GM21367 (cell line): ENCODE results near the gene TCAF1.
A peak's percentile ranks its signal among the peaks of the same experiment; 100 is the strongest.
"Not testable (repeated sequence)": the region's sequence is repeated elsewhere in the genome, so short reads cannot be mapped to it uniquely, and the experiment has no call there.

Experiments
- ATAC-seq: cut with Tn5 transposase; IDR thresholded peaks from one replicate; pipeline ENCODE4 v1.9.1; 2021; ENCODE audit not compliant: unreplicated experiment

Gene TCAF1

DNA sequence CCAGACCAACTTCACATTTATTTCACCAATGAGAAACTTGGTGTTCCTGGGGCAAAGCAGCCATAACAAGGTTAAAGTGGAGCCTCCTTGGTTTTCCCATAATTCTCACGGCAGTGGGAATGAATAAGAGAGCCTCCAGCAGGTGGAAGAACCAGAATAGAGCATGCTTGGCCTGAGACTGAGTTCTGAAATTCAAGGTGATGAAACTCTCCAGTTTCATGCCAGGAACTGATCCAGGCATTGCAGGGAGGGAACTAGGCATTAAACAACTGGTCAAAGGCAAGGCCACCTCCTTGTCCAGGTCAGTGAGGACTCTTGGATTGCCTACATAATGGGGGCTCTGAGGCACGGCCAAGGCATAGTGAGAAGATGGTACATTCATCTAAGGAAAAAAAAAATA, 44.0 kb downstream of the TCAF1 start:
- not testable (repeated sequence) for ATAC-seq

DNA sequence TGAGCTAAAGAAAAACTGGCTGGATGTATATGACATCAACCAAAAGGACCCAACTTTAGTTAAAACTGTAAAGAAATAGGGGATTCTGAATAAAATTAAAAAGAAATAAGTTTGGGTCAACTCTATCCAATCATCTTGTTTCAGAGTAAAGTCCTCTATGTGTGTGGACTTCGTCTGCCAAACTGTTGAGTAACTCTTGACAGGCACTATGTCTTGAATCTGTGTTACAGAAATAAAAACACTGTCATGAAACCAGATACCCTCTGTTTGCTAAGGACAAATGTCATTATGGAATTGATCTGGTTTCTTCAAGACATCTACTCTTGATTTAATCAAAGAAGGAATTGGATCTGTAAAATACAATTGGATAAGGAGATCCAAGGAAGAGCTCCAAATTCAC, 46.5 kb downstream of the TCAF1 start:
- not testable (repeated sequence) for ATAC-seq

GRCh38 chr7:143850682-143851081, 51.3 kb downstream of the TCAF1 start:
- no peak for ATAC-seq

DNA sequence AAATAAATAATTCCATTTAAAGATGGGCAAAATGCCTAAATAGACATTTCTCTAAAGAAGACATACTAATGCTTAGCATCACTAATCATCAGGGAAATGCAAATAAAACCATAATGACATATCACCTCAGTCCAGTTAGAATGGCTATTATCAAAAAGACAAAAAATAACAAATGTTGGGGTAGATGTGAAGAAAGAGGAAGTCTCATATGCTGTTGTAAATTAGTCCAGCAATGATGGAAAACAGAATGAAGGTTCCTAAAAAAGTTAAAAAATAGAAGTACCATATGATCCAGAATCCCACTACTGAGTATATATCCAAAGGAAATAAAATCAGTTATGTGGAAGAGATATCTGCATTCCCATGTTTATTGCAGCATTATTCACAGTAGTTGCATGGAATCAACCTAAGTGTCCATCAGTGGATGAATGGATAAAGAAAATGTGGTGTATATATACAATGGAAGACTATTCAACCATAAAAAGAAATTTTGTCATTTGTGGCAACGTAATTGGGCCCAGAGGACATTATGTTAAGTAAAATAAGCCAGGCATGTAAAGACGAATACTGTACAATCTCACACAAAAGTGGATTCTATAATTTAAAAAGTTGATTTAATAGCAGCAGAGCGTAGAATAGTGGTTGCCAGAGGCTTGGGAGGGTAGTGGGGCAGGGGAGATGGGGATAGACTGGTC, 52.0 kb downstream of the TCAF1 start:
- no peak for ATAC-seq

DNA sequence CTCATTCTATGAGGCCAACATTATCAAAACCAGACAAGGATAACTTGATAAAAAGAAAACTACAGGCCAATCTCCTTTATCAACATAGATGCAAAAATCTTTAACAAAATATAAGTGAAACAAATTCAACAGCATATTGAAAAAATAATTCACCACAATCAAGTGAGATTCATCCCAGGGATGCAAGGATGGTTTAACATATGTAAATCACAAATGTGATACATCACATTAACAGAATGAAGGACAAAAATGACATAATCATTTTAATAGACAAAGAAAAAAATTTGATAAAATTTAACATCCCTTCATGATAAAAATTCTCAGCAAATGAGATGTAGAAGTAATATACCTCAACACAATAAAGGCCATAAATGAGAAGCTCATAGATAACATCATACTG, 53.8 kb downstream of the TCAF1 start:
- ATAC-seq: no peak

- no peak for ATAC-seq
These were observed 55.3 kb downstream of the TCAF1 start for GRCh38 chr7:143846692-143847091.

GRCh38 chr7:143841696-143842095, 60.3 kb downstream of the TCAF1 start:
- ATAC-seq: not testable (repeated sequence)

DNA sequence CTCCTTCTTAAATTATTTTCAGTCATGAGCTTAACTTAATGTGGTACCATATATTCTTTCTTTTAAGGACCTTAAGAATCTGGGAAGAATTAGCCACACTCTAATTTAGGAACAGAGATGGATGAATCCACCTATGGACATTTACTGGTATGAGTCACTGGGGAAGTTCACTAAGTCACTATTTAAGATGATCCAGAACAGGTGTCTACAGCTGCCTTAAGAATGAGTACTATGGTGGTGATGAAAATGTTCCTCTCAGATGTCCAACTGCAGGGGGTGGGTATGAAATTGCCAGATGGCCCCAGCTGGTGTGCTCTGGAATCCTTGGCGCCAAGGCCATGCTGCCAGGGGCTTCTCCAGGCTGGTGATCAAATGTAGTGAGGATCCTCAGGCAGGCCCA, 61.9 kb downstream of the TCAF1 start:
- ATAC-seq: not testable (repeated sequence)

- ATAC-seq: peak; percentile 52
These were observed 64.8 kb downstream of the TCAF1 start for GRCh38 chr7:143837223-143837622.

- peak; percentile 83 for ATAC-seq
These were observed 65.4 kb downstream of the TCAF1 start for GRCh38 chr7:143836622-143837021.

DNA sequence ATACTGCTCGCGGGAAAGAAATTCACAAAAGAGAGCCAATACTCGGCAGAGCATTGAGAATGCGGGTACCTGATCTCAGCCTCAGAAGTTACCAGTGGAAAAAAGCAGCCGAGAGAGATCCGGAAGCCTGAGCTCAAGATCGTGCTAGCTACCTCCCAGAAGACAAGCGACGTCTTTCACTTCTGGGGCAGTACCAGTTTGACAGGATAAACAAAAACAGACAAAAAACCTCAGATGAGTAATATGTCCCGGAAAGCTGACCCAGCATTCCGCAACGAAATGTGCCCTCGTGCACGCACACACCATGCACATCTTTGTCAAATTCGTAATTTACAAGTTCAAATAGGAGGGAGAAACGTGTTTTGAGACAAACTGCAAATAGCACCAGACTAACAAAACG, 65.9 kb downstream of the TCAF1 start:
- peak; percentile 31 for ATAC-seq

GRCh38 chr7:143826578-143826977, 75.4 kb downstream of the TCAF1 start:
- not testable (repeated sequence) for ATAC-seq

GRCh38 chr7:143824295-143825135, 77.5 kb downstream of the TCAF1 start:
- not testable (repeated sequence) for ATAC-seq

- not testable (repeated sequence) for ATAC-seq
These were observed 78.2 kb downstream of the TCAF1 start for GRCh38 chr7:143823634-143824294.

DNA sequence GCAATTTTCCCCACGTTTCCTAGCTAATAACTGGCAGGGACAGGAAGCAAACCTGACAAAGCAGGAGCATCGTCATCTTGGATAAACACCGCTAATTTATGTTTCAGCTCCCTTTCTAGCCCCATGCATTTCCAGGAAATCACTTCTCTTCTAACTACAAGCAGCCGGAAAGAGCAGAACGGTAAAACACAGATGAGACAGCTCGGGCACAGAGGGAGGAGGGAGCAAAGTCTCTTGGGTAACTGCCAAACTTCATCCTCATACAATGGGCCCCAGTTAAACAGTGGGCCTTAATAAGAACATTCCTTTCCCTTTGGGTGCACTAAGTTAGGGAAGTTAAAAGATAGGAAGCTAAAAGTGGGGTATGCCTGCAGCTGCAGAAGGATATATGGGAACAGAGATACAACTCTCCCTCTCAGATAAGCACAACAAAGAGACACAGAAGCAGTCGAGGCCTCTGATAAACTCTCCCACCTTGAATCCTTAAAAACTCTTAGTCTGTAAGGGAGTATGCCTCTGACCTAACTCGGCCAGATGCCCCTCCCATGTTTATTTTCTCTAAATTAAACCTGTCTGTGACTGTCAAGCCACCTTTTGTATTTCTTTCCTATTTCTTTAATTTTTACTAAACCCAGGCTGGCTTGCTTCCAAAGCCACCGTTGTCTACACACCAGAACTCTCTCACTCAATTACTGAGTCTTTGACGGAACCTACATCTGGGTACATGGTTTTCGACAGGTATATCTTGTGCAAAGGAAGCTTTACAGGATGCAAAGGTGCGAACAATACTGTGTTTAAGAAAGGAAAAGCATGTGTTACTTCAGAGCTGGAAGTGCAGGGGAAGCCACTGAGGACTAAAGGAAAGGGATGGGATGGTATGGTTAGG, 80.3 kb downstream of the TCAF1 start:
- ATAC-seq: not testable (repeated sequence)

- peak; percentile 86 for ATAC-seq
These were observed 84.1 kb downstream of the TCAF1 start for GRCh38 chr7:143817873-143818272.

DNA sequence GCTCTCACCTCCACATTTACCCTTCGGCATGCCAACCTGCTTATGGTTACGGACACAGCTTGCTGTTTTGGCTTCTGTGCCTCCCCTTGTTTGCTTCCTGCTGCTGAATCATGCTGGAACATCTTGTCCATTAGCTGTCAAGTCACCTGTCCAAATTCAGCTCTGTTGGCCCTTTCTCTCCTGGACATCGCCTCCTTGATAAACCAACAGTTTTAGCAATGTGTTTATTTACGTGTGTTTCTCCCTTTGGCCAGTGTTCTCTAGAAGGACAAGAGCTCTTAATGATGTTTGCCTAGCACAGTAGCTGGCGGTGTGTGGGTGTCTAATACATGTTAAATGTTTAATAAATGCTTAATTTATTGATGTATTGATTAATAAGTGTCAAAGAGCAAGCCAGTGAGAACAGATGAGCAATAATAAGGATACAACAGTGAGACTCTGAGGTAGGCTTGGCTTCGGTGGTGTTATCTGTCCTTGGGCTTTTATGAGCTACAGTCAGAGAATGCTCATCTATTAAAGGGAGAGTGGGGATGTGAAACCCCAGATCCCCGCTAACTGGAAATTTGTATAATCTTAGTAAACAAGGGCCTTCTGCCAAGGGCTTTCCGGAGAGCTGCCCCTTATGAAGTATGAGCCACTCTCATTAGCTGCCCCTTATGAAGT, 85.4 kb downstream of the TCAF1 start:
- not testable (repeated sequence) for ATAC-seq

DNA sequence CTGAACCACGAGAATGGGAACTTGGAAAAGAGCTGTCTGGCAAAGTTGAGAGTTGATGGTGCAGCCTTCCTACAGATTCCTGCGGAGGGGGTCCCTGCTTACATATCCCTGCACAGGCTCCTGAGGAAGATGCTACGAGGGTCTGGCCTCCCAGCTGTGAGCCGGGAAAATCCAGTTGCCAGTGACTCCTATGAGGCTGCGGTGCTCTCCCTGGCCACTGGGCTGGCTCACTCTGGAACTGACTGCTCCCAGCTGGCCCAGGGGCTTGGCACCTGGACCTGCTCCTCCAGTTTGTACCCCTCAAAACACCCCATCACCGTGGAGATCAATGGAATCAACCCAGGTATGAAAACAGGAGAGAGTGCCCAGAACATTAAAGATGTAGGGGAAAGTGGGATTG, 91.3 kb downstream of the TCAF1 start:
- ATAC-seq: not testable (repeated sequence)

DNA sequence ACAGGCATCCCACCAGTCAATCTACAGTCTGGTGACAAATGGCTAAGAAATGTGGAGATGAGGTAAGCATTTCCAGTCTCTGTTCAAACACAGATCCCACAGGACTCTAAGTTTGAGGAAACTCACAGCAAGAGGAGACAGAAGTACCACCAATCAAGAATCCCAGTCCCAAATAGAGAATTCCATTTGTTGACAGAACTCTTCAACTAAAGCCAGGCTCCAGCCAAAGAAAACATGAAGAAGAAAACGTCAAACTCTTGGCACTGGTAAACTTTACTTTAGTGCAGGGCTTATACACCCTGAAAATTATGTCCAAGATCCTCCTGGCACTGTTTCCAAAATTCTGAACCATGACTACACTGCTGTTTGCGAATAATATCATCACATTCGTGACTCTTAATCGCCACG, 95.3 kb downstream of the TCAF1 start:
- not testable (repeated sequence) for ATAC-seq
